ENCODE measurements around the gene SLC25A18. TPM values are rescaled to one million over a fixed set of nuclear protein-coding genes. Genes with fewer than 3 reads are reported as not detected.

The SLC25A18 gene
- total and polyA plus RNA-seq, 3 donors from 2014 or later = 6.8 to 14.9 (median 11.9) TPM

DNA sequence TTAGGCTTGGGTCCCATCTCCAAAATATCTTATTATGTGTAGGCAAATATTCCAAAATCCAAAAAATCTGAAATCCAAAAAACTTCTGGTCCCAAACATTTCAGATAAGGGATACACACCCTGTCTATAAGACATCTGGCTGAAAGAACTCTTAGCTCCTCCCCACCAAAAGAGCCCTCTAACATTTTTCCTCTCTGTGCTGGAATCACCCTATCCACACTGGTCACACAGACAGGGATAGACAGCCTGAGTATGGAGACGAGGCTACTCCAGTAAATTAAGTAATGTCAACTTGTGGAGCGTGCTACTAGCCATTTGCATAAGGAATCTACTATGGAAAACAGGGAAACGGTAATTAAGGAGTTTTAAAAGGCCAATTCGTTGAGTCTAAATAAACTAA lies 40.4 kb downstream of the SLC25A18 start:
- Histone ChIP-seq H3K9me3 (no peaks in the 10 kb centered on the region), H3K36me3 (ENCODE audit: low read depth, missing control alignments) (no peaks in the 10 kb centered on the region), H3K4me3 (no peak overlapping the region), H3K27me3 (no peaks in the 10 kb centered on the region), H3K27ac (no peak overlapping the region), H3K4me1 (peaks cover 8% of the 10 kb centered on the region)
- DNase-seq = no peak
- intact Hi-C loops (cut with DNase I; ENCODE audit: low total_unique reads) = no loop called here
- whole genome bisulfite sequencing, 2 donors = 81 to 95% methylated on average over 4 of the region's 4 CpGs
- TF ChIP-seq, protein P1, sequence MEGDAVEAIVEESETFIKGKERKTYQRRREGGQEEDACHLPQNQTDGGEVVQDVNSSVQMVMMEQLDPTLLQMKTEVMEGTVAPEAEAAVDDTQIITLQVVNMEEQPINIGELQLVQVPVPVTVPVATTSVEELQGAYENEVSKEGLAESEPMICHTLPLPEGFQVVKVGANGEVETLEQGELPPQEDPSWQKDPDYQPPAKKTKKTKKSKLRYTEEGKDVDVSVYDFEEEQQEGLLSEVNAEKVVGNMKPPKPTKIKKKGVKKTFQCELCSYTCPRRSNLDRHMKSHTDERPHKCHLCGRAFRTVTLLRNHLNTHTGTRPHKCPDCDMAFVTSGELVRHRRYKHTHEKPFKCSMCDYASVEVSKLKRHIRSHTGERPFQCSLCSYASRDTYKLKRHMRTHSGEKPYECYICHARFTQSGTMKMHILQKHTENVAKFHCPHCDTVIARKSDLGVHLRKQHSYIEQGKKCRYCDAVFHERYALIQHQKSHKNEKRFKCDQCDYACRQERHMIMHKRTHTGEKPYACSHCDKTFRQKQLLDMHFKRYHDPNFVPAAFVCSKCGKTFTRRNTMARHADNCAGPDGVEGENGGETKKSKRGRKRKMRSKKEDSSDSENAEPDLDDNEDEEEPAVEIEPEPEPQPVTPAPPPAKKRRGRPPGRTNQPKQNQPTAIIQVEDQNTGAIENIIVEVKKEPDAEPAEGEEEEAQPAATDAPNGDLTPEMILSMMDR (IDR thresholded peaks at IDR 0.05) = no peak
- TF ChIP-seq POLR2A (IDR thresholded peaks at IDR 0.05) = no peak

- Histone ChIP-seq H3K27me3 (no peaks in the 10 kb centered on the region), H3K36me3 (ENCODE audit: low read depth, missing control alignments) (no peaks in the 10 kb centered on the region), H3K4me3 (no peak overlapping the region), H3K27ac (no peak overlapping the region), H3K9me3 (no peaks in the 10 kb centered on the region), H3K4me1 (peaks cover 17% of the 10 kb centered on the region)
- no peak for DNase-seq
- intact Hi-C loops (cut with DNase I; ENCODE audit: low total_unique reads) = no loop called here
- 54 to 72% methylated on average over 5 of the region's 5 CpGs for WGBS, 2 donors
- TF ChIP-seq, protein P1 (IDR thresholded peaks at IDR 0.05) = no peak
- TF ChIP-seq POLR2A (IDR thresholded peaks at IDR 0.05) = no peak
Measured at GRCh38 chr22:17606496-17606895, 43.2 kb downstream of the SLC25A18 start.

- no peaks in the 10 kb centered on the region for H3K36me3 ChIP-seq (ENCODE audit: low read depth, missing control alignments)
- H3K27me3 ChIP-seq = no peaks in the 10 kb centered on the region
- intact Hi-C loops (cut with DNase I; ENCODE audit: low total_unique reads) = no loop called here
- TF ChIP-seq POLR2A (IDR thresholded peaks at IDR 0.05) = no peak
- TF ChIP-seq, protein P1 (IDR thresholded peaks at IDR 0.05) = no peak
- H3K4me1 ChIP-seq = peaks cover 17% of the 10 kb centered on the region
- 76 to 86% methylated on average over 4 of the region's 4 CpGs for WGBS, 2 donors
- no peaks in the 10 kb centered on the region for H3K9me3 ChIP-seq
- no peak overlapping the region for H3K4me3 ChIP-seq
- H3K27ac ChIP-seq = peak overlapping the region; percentile 4 to 37
- DNase-seq = no peak
Measured at GRCh38 chr22:17607891-17608521, 44.7 kb downstream of the SLC25A18 start.

DNA sequence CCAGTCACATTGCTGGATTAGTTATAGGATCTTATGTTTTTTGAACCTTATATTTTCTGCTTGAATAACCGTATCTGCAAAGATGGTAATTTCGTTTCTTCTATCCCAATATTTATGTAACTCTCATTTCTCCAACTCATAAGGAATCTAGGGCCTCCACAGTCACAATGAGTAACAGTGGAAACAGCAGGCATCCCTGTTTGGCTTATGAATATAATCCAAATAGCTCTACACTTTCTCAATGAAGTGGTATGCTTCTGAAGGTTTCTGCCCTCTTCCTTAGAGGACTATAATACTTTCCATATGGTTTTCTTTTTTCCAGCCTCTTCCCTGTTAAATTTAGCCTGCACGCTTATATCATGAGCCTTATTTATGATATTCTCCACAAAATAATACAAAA lies 48.8 kb downstream of the SLC25A18 start:
- TF ChIP-seq, protein P1 (IDR thresholded peaks at IDR 0.05) = no peak
- no peak for TF ChIP-seq POLR2A (IDR thresholded peaks at IDR 0.05)
- WGBS, 2 donors = 34 to 95% methylated on average over 3 of the region's 3 CpGs
- H3K9me3 ChIP-seq = no peaks in the 10 kb centered on the region
- no peak overlapping the region for H3K27ac ChIP-seq
- H3K4me3 ChIP-seq = no peak overlapping the region
- H3K4me1 ChIP-seq = peaks cover 13% of the 10 kb centered on the region
- H3K36me3 ChIP-seq (ENCODE audit: low read depth, missing control alignments) = no peaks in the 10 kb centered on the region
- intact Hi-C loops (cut with DNase I; ENCODE audit: low total_unique reads) = no loop called here
- no peak for DNase-seq
- no peaks in the 10 kb centered on the region for H3K27me3 ChIP-seq

DNA sequence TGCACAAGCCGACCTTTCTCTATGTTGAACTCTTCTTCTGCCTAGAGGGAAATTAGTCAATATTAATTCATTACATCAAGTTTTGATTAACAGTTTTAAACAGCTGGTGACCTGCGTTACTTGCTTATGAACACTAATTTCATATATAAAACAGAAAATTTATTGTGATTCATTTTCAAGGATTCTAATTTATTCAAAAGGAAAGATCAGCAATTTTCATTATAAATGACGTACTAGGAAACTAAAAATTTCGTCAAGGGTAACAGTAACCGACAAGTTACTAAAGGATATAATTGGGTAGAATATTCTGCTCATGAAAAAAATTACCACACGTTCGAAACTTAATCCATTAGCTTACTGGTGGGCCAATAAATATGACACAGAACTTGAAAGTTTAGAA lies 50.0 kb downstream of the SLC25A18 start:
- no peak overlapping the region for H3K27ac ChIP-seq
- H3K36me3 ChIP-seq (ENCODE audit: low read depth, missing control alignments) = no peaks in the 10 kb centered on the region
- no peak overlapping the region for H3K4me3 ChIP-seq
- TF ChIP-seq, protein P1 (IDR thresholded peaks at IDR 0.05) = no peak
- no peak for TF ChIP-seq POLR2A (IDR thresholded peaks at IDR 0.05)
- intact Hi-C loops (cut with DNase I; ENCODE audit: low total_unique reads) = no loop called here
- no peaks in the 10 kb centered on the region for H3K27me3 ChIP-seq
- 86 to 93% methylated on average over 7 of the region's 7 CpGs for WGBS, 2 donors
- H3K4me1 ChIP-seq = peaks cover 13% of the 10 kb centered on the region
- H3K9me3 ChIP-seq = no peaks in the 10 kb centered on the region
- DNase-seq = no peak
